Suppressor macrophage treated with lipopolysaccharide for 1 hour (primary cell): ENCODE data around the gene ANKMY2.
A peak's percentile ranks its signal among the peaks of the same experiment; 100 is the strongest.

ENCODE experiments used
- DNase-seq, 3 donors: peaks; one replicate each; pipeline ENCODE4 v3.0.0-alpha.2; 2020 to 2022

ANKMY2 gene

DNA sequence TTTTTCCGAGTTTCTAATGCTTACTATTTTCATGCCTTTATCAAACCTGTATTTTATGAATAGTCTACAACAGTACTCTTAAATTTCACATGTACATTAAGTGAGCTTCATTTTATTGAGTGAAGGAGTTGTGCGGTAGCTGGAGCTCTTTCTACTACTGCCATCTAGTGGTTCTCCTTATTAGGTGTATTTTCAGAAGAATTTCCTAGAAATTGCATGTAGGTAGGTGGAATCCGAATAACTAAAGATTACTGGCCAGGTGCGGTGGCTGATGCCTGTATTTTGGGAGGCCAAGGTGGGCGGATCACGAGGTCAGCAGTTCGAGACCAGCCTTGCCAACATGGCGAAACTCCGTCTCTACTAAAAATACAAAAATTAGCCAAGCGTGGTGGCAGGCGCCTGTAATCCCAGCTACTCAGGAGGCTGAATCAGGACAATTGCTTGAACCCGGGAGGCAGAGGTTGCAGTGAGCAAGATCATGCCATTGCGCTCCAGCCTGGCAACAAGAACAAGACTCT lies 80.6 kb downstream of the ANKMY2 start:
- peak; percentile 52 to 76 (median 59) for DNase-seq

DNA sequence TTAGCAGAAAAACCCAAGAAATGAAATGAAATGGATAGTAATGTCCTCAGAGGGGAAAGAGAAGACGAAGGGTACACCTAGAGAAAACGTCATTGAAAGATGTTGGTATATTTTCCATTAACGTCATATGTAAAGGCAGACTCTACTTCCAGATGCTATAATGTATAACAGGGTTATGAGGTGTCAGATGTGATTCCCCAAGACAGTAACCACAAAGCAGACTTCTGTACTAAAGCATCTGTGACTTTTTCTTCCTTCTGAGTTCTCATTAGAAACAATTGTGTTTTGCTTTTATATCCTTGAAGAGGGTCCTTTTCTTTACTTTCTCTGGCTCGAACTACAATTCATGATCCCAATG lies 81.6 kb downstream of the ANKMY2 start:
- DNase-seq: no peak

DNA sequence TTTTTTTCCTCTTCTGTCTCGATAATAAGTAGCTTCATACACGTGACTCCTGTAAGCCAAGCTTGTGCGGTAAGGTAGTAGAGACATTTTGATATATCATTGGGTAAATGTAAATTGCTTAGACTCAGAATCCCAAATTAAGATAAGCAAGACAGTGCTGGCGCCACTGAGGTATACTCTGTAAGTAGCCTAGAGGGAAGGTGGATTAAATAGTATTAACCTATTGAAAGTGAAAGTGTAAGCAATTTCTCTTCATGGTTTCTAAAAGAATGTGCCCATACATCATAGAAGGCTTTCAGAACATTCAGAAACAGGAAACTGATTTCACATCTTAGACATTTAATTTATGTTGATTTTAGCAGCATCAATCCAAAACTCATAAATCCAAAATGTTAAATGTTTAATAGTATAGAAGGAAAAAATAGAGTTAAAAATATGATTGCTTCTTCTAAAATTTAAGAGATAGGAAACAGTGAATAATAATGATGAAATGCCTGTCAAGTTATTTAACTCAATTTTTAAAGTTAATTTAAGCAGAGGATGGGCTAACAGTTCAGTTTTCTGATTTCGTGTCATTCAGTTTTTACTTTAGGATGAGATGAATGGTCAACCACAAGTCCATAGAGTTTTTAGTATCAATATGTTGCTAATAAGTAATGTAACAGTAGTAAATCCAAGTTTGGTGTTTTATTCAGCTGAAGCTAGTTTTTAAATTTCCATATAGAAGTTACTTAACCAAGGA lies 82.1 kb downstream of the ANKMY2 start:
- DNase-seq: peak in 2 of 3 donors; percentile 27 to 47

DNA sequence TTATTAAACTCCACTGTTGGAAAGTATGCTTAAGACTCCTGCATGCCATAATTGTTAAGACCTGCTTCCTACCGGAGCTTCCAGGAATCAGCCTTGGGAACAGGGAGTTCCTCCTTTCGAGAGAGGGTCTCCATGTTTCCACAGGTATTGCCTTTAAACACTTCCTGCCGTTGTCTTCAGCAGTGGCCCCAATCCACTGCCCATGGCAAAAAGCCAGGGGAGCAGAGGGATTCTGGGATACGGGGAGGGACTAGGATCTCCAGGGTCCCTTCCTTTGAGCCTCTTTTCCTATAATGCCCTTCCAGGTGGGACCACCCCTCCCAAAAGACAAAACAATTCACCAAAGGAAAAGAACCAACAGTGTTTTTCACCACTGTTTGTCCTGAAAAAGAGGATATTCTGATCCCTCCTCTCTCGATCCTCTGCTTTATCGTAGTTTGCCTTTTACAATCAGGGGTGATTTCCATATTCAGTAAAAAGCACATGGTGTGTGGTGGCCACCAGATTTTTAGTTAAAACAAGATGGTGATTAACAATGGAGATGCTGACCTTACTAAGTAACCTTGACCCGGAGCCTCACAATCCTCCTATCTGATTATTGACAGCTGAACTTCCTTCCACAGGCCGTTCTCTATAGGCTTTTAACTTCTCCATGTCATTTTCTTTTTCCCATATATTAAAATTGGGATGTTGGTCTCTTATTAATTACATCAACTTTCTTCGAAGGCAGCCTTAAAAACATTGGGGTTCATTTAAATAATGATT lies 82.9 kb downstream of the ANKMY2 start:
- DNase-seq: no peak

DNA sequence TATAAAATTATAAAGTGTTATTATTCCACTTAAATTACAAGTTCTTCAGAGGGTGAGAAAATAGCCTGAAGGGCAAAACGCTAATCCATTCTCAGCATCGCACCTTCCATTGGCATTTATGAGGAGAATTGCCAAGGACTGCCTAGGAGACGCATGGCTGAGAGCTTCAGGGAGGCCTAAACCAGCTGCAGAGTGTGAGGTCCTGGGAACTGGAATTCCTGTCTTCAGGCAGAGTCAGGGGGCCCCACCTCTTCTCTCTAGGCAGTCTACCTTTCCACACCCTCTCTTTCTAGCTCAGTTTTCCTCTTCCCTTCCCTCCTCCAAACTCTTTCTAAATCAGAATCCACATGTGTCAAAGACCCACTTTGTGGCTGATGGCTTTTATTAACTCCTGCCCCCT lies 83.6 kb downstream of the ANKMY2 start:
- no peak for DNase-seq

DNA sequence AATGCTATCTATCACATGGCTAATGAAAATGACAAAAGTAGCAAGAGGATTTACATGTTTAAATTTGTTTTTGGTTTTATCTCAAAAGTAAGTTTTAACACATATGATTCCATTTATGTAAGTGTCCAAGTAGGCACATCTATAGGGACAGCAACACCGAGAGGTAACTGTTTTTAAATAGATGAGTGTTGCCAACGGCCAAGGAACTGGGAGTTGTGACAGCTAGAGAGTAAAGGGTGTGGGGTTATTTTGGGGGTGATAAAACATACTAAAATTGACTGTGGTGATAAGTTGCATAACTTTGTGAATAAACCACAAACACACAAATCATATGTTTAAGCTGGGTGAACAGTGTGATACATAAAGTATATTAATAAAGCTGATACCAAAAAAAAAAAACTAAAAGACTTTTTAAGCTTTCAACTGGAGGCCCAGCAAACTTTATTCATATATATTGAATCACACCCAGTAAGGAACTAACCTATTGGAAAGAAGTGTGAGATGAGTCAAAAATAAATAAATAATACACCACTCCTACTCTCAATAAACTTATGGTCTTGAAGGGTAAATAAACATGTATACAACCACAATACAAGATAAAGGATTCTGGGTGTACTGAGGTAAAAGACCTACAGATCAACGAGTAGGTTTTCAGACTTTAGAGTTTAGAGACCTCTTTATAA lies 85.9 kb downstream of the ANKMY2 start:
- no peak for DNase-seq

DNA sequence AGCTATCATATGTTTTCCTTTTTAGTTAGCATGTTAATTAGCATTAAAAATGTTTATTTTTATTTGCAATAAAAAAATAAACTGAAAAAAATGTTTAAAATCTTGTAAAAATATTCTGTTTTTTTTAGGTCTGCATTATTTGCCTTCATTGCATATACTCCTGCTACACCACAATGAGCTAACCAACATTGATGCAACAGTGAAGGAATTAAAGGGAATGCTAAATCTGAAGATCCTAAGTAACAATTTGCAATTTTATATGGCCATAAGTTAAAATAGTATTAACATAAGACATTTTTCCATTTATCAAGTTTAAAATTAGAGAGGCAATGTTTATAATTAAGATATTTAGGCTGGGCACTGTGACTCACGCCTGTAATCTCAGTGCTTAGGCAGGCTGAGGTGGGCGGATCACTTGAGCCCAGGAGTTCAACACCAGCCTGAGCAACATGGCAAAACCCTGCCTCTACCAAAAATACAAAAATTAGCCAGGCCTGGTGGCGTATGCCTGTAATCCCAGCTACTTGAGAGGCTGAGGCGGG lies 86.7 kb downstream of the ANKMY2 start:
- no peak for DNase-seq

DNA sequence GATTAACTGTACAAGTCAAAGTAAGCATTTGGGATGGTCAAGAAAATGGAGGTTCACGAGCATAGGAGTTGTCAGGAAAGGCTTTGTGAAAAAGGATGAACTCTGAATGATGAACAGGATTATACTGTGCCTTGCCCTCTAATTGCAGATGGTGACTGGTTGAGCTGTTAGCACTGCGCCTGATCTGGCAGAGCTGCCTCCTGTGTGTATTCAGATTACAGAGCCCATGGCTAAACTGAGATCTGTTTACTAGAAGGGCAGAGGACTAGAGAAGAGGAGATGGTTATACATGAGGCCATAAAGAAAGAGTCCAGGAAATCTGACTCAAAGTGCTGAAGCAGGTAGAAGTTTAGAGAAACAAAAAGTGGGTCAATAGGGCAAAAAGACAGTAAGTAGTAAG lies 89.2 kb downstream of the ANKMY2 start:
- DNase-seq: no peak

DNA sequence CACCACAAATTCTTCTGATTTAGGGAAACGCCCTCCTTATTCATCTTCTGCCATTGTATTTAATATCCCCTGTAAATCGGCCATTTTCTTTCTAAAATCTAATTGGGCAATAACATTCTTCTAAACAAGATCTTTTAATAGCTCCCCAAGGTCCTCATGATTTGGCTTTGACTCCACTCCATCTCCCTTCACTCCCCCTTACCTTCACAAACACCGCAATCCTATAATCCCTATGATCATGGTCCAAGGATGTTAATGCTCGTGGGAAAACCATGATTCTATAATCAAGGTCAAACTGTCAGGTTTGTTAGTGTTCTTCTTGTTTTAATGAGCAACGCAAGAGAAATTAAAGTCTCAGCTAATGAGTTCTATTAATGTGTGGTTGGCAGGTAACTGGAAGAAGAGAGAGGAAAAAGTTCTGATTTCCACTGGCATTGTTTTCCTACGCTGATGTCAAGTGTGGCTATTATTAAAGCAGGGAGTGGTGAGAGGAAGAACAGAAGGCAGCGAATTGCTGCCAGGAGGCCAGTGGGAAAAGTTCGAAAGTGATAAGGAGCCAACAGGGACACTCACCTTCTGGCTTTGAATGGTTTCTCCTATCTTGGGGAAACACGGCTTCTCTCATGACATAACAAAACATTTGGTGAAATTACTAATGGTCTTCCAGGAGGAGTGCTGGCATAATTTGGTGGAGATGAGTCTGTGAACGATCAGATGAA lies 90.9 kb downstream of the ANKMY2 start:
- DNase-seq: no peak

DNA sequence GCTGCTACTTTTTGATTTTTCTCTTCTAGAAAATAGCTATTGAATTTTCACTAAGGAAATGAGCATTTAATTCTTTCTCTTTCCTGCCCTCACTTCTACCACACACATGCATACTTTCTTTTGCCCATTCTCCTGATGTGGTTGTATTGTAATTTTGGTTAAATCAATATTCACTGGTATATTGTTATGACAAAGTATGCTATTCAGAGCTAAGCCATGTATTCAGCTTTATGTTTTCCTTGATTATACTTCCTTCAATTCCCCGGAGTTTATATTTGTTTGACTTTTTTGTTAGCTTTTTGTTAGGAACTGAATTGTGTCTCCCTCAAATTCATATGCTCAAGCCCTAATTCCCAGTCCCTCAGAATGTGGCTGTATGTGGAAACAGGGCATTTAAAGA lies 94.9 kb downstream of the ANKMY2 start:
- no peak for DNase-seq
